Measurements from ENCODE around the gene JAKMIP1. TPM values are rescaled to one million over a fixed set of nuclear protein-coding genes. Genes with fewer than 3 reads are reported as not detected.

The JAKMIP1 gene
- 28.9 TPM for total RNA-seq

DNA sequence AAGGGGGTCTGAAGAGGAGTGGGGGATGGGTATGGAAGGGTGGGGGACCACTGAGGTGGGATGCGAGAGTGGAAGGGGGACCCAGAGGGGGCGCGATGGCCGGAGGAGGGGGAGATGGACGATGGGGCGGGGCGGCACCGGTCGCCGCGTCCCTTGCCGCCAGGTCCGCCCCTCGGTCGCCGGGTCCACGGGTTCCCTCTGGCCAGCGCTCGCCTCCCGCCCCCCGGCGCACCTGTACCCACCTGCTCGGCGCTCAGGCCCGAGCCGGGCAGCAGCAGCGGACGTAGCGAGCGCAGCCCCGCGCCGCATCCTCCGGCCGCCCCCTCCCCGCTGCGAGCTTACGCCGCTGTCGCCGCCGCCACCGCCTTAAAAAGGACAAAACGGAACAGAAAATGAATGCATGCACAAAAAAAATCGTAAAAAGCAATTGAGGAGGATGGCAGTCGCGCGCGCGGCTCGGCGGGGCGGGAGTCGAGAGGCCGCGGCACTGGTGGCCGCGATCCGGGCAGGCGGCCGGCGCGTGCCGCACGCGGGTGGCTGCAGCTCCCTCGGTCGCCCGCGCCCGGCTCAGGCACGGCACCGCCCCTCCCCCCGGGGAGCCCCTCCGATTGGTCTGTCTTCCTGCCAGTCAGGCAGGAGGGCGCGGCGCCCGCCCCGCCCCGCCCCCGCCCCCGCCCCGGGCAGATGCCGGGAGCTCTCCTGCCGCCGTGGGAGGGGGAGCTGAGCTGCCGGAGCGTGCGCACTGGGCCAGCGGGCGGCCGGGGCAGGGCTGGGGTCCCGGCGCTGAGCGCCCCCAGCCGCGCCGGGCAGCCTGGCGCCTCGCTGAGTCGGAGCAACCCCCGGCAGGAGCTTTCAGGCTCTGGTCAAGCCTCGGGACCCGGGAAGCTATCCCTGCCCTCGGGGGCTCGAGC lies at the start of gene JAKMIP1:
Gene JAKMIP1 (minus strand): TSS at position 539 of the 911 bp plus-strand sequence. CDS start 87,699 bp downstream, outside the sequence.
- DNase-seq (ENCODE audit: low spot score in 2 of 2) (peak; percentile 94 to 96), FAIRE-seq (no peak)

GRCh38 chr4:6248394-6248793 lies 48.0 kb upstream of the JAKMIP1 start:
- no peak for DNase-seq (ENCODE audit: low spot score in 2 of 2)
- no peak for FAIRE-seq

GRCh38 chr4:6246170-6246634 lies 45.9 kb upstream of the JAKMIP1 start:
- no peak for DNase-seq (ENCODE audit: low spot score in 2 of 2)
- no peak for FAIRE-seq

- DNase-seq (ENCODE audit: low spot score in 2 of 2) = peak; percentile 64 to 71
- FAIRE-seq = no peak
These were observed 45.2 kb upstream of the JAKMIP1 start for GRCh38 chr4:6245246-6246169.

GRCh38 chr4:6242271-6243029 lies 42.1 kb upstream of the JAKMIP1 start:
- FAIRE-seq = no peak
- DNase-seq (ENCODE audit: low spot score in 2 of 2) = no peak

- no peak for DNase-seq (ENCODE audit: low spot score in 2 of 2)
- no peak for FAIRE-seq
These were observed 40.9 kb upstream of the JAKMIP1 start for GRCh38 chr4:6241062-6241845.

GRCh38 chr4:6239968-6240367 lies 39.6 kb upstream of the JAKMIP1 start:
- DNase-seq (ENCODE audit: low spot score in 2 of 2) = no peak
- FAIRE-seq = no peak

DNA sequence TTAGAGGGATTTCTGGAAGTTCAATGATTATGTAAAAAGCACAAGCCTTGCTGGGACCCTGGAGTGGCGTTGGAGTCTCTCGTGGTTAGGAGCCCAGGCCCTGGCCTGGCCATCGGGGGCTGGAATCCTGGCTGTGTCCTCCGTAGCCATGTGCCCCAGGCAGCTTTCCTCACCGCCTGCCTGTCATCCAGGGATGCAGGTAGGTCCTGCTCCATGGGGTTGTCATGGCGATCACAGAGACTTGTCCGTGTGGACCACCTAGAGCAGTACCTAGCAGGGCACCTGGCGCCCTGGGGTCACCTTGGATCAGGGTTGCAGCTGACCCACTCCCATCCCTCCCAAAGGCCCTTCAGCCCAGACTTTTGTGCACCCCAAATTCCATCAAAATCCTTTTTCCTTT lies 39.1 kb upstream of the JAKMIP1 start:
- FAIRE-seq = no peak
- no peak for DNase-seq (ENCODE audit: low spot score in 2 of 2)

DNA sequence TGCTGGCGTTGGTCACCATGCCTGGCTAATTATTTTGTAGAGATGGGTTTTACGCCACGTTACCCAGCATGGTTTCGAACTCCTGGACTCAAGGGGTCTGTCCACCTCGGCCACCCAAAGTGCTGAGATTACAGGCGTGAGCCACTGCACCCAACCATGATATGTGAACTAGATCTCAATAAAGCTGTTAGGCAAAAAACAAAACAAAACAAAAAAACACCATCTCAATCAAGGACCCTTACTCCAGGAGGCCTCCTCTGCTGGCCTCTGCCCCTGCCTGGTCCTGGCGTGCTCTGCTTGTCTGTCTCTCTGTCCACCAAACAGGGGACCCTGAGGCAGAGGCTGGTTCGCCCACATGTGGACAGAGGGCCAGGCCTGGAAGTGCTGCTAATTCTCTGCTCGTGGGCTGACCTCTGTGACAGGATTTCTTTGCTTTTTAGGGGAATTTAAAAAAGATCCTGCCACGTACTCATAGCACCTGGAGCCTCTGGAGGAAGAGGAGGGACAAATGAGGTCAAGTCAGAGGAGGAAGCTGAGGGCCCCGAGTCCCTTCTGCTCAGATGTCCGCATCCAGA lies 36.6 kb upstream of the JAKMIP1 start:
- DNase-seq (ENCODE audit: low spot score in 2 of 2) (no peak), FAIRE-seq (no peak)

GRCh38 chr4:6235901-6236640 lies 35.7 kb upstream of the JAKMIP1 start:
- DNase-seq (ENCODE audit: low spot score in 2 of 2) (no peak), FAIRE-seq (no peak)

GRCh38 chr4:6235012-6235411 lies 34.7 kb upstream of the JAKMIP1 start:
- no peak for DNase-seq (ENCODE audit: low spot score in 2 of 2)
- FAIRE-seq = no peak

DNA sequence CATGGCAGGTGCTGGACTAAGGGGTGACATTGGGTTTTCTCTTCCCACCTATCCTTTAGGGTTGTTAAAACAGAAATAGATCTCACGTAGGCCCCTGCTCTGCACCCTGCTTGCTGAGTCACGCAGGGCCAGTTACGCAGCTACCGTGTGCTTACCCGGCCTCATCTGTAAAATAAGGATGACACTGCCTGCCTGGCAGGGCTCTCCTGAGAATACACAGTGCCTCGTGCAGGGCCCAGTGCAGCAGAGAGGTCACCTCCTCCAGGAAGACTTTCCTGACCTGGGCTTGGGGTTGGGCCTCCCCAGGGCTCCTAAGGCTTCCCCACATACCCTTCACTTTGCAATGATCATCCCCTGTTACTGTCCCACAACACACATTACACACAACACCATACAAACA lies 33.6 kb upstream of the JAKMIP1 start:
- DNase-seq (ENCODE audit: low spot score in 2 of 2) = no peak
- no peak for FAIRE-seq

DNA sequence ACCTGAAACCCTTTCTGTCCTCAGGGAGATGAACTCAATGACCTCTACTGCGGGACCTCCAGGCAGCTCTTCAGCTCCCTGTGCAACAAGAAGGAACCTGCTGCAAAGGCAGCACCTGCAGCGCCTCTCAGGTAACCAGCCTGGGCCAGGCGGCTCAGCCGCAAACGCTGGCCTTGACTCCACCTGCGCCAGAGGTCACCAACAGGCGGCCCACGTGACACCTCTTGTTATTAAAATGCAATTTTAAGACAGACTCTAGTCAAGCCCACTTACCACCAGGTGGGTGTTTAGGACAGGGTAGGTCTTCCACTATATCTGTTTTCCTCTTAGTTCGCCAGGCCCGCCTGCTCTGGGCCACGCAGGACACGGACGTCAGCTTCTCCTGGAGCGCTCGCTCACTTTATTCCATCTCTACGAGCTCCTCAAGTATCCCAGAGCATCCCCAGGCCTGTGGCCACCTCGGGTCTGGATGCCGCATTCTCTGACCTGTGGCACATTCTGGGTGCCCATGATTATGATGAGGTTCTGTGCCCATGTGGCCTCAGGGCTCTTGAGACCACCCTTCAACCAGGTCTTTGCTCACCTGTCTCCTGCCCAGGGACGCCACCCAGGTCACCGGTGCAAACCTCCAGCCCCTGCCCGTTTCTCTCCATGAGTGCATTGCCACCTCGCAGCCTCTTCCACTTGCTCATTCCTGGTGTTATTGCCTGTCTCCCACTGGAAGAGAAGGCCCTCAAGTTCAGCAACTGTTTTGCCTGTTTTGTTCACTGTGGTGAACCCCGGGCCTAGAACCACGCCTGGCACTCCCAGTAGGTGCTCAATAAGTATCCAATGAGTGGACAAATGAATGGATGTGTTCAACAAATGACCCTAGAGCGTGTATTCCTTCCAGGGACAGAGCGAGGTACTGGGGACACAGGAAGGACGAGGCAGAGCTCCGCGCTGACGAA lies 32.8 kb upstream of the JAKMIP1 start:
- FAIRE-seq (no peak), DNase-seq (ENCODE audit: low spot score in 2 of 2) (no peak)

DNA sequence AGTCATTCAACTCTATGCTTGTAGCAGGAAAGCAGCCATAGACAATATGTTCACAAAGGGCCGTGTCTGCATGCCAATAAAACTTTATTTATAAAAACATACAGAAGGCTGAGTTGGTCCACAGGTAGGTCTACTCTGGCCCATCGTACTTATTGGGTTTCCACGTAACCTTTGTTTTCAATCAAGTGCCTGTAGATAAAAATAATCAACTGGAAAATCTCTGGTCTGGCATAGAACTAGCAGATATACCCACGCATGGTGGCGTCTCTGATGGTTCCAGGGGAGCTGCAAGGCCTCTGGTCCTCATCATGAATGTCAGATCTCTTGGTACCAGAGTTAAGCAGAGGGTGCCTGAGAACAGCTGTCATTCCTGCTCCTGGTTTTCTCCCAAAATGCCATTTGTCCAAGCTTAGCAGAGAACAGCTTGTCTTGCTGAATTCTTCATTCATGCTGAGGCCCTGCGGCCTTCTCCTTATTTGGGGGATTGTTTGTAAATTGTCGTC lies 31.4 kb upstream of the JAKMIP1 start:
- FAIRE-seq = no peak

GRCh38 chr4:6230827-6231662 lies 30.7 kb upstream of the JAKMIP1 start:
- no peak for DNase-seq (ENCODE audit: low spot score in 2 of 2)
- no peak for FAIRE-seq

More for the DNA sequence above, 31.4 kb upstream of the JAKMIP1 start:
- DNase-seq (ENCODE audit: low spot score in 2 of 2) = no peak

DNA sequence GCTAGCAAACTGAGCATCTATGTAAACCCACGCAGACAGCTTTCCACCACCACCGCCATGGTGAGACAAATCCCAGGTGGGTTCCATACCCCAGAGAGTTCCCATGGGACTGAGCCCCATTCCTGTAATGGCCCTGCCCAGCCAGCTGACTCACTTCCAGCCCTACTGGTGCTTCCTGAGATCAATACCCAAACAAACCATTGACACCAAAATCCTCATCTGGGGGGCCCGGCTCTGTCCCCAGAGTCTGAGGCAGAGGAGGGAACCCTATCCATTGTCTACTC lies 30.1 kb upstream of the JAKMIP1 start:
- no peak for DNase-seq (ENCODE audit: low spot score in 2 of 2)
- no peak for FAIRE-seq

All from frontal cortex (tissue), 4 donors.